ENCODE data around the gene RCAN3. TPM values are rescaled to one million over a fixed set of nuclear protein-coding genes. Genes with fewer than 3 reads are reported as not detected.

The RCAN3 gene
- total RNA-seq, 1 experiment from 2014 or later = 36.7 TPM

DNA sequence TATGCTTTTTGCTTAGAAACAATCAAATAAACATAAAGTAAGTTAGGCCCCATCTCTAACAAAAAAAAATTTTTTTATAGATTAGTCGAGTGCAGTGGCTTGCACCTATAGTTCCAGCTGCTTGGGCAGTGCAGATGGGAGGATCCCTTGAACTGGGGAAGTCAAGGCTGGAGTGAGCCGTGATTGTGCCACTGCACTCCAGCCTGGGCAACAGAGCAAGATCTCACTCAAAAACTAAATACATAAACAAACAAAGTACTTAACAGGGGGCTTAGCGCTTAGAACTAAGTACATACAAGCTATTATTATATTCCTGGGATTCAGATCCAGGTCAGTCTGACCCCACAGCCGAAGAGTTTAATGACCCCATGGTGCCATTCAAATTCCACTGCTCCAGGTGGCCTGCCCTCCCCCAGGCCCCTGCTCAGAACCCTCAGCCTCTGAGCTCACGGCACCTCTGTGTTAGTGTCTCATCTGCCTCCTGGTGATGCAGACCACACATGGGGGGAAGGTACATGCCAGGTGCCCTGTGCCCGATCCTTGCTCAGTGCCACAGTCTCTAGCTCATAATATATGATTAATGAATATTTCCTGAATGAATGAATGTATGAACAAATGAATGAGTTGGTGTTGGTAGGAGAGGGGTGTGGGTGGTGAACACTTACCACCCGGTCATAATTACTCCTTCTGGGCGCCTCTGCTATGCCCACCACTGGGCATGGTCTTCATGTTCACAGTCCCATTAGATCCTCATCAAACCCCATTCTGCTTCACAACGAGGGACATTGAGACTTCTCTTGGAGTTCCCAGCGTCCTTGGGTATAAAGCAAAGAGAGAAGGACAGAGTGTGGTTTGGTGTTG lies 67.9 kb downstream of the RCAN3 start:
- no peak for DNase-seq (ENCODE audit: extremely low read depth, low read depth)

DNA sequence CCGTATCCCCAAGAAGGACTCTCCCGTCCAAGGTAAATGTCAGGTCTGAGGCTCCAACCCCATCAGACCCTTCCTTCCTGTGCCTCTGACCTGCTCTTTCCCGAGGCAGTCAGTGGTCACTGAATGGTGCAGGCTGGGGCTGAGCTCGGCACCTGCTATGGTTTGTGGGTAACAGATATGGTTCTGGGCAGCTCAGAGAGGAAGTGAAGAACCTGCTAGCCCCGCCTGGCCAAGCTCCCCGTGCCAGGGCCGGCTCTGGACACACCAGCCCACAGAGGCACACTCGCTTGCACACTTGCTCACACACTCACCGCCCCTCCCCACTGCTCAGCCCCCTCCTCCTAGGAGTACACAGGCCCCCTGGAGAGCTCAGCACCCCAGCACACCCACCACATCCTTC lies 69.7 kb downstream of the RCAN3 start:
- no peak for DNase-seq (ENCODE audit: extremely low read depth, low read depth)

DNA sequence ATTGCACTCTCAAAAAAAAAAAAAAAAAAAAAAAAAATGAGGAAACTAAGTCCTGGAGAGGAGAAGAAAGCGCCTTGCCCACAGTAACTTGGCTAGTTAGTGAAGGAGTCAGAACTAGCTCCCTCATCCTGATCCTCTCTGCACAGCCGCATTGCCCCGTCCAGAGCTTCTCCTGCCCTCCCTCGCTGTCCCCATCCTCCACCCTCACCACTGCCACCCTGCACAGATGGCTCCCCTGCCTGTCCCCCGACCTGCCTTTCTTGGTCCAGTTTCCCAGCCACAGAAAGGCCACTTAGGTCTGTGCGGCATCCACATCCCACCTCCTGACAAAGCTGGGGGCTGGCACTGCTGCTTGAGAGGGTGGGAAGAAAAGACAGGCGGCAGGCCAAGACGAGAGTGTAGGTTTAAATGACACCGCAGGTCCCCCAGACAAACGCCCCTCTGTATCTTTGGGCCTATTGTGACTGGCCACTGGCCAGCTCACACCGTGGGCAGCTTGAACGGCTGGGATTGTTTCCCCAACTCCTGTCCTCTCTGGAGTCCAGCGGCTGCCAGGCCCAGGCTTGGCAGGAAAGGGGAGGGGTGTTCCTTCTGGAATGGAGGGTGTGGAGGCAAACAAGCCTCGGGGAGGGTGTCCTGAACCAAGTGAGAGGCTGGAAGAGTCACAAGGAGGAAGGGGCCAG lies 73.4 kb downstream of the RCAN3 start:
- no peak for DNase-seq (ENCODE audit: extremely low read depth, low read depth)

DNA sequence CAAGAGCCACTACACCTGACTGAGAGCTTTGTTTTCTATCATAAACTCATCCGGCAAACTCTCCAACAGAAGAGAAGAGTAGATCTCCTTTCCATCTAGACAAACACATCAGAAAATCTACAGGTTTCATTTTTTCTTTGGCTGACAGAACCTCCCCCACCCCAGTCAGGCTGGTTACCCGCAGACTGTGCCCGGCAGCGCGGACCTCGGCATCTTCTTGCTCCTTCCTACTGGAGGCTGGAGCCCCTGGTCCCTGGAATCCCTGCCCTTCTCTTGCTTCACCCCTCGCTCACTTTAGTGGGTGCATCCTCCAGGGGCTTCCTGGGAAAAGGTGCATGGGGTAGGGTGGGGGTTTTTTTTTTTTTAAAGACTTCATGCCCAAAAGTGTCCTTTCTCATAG lies 76.2 kb downstream of the RCAN3 start:
- no peak for DNase-seq (ENCODE audit: extremely low read depth, low read depth)

DNA sequence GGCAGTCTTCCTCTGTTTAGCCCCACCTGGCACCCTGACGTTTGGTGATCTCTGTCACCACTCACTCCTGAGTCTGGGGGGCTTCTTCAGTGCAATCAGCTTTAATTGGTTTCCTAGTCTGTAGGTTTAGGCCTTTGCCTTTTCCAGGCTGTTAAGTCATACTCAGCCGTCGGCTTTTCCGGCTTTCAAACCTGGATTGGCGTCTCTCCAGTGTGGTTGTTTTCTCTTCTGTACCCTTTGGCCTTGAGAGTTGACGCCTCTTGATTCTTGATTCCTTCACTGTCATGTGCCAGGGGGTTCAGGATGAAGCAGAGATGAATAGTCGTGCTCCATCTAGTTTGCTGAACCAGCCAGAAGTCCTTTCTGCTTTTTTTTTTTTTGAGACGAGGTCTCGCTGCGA lies 78.1 kb downstream of the RCAN3 start:
- no peak for DNase-seq (ENCODE audit: extremely low read depth, low read depth)

DNA sequence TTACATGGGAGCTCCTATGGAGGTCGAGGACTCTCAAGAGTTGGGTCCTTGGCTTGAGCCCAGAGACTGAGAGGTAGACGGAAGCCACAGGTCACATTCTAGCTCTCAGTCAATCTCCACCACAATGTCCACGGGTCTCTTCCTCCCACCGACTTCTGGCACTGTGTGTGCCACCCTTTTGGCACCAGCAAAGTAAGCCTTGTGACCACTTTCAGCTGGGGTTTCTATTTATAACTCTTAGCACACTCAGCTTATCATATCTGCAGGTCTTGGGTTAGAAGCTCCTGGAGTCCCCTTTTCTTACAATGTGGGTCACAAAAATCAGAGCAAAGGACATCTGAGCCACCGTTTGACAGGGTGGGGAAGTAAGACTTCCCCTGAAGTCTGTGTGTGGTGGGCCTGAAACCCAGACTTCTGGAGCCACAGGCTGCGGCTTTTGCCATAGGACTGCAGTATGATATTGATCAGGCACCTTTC lies 81.6 kb downstream of the RCAN3 start:
- no peak for DNase-seq (ENCODE audit: extremely low read depth, low read depth)

DNA sequence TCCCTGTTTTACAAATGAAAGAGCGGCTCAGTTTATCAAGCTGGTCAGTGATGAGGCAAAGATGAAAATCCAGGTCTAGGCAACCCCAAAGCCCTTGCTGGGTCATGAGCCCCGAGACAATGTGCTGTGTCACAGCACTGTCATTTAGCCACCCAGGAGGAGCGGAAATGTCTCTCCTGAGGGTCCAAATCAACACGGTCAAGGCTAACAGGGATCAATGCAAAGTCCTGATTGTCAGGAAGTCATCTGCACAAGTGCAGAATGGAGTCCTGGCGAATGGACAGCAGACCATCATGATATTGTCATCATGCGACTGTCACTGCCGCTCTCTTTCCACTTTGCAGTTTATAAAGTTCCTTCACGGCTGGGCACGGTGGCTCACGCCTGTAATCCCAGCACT lies 83.5 kb downstream of the RCAN3 start:
- DNase-seq (ENCODE audit: extremely low read depth, low read depth) = no peak

DNA sequence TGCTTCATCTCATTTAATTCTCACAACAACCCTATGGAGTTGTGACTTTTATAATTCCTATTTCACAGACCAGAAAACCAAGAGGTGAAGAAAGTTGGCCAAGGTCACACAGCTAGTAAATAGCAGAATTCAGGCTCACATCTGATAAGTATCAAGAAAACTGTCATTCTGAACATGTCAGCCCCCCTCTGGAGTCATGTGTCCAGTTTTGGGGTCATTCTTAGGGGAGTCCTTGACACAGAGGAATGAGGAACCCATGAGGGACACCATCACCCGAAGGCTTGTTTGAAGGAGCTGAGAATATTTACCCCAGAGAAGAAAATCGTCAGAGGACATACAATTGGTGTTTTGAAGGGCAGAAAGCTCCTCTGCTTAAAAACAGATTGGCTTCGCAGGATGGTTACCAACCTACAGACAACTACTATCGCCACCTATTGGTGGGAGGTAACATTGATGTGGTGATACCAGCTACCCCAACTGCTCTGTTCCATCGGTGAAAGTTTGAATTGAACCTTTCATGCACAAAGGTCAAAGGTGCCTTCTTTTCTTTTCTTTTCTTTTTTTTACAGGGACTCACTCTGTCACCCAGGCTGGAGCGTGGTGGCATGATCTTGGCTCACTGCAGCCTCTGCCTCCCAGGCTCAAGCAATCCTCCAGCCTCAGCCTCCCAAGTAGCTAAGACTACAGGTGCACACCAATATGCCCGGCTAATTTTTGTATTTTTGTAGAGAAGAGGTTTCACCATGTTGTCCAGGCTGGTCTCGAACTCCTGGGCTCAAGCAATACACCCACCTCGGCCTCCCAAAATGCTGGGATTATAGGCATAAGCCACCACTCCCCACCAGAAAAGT lies 84.6 kb downstream of the RCAN3 start:
- DNase-seq (ENCODE audit: extremely low read depth, low read depth) = peak; percentile 63

DNA sequence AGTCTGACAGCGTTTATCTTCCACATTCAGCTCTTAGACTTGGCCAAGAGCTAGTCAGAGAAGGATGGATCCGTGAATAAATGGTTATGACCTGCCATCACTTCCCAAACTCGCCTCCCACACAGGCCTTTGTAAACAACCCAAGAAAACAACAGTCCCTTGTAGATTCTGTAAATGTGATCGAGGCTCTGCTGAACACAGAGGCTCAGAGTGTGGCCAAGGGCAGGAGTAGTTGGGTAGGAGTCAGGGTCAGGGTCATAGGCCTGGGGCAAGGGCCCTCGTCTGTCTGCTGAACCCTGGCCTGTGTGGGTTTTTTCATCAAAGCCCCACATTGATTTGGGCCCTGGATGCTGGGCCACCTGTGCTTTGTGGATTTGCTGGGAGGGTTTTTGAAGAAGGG lies 85.9 kb downstream of the RCAN3 start:
- no peak for DNase-seq (ENCODE audit: extremely low read depth, low read depth)

DNA sequence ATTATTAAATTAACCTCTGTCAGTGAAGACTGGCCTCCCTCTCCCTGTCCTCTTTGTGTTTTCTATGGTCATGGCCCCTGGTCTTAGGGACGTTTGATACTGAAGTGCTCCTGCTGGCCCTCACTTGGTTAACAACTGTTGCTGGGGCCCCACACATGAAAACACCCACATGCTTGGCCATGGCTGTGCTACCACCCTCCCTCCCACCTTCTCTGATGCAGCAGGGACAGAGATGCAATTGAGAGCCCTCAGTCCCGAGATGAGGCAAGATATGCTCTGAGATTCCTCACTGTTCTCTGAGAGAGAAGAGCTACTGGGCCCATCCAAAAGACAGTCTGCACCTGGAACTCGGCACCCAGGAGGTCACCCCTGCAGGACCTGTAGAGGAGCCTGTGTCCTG lies 86.6 kb downstream of the RCAN3 start:
- DNase-seq (ENCODE audit: extremely low read depth, low read depth) = no peak

Other genes starting within 250 kb of the RCAN3 start
- 3.1 and 3.3 TPM in 2 replicates for gene GRHL3, start 183.5 kb upstream of the RCAN3 start, total RNA-seq (2014; rRNA removed; shearing (Covaris generic))
- 16.9 and 18.4 TPM in 2 replicates for gene STPG1, start 89.1 kb upstream of the RCAN3 start, total RNA-seq (2014; rRNA removed; shearing (Covaris generic))
- gene NIPAL3, start 87.0 kb upstream of the RCAN3 start, total RNA-seq (2014; rRNA removed; shearing (Covaris generic)) = 18.1 and 23.0 TPM in 2 replicates
- 1.3 and 1.6 TPM in 2 replicates for gene NCMAP, start 53.3 kb downstream of the RCAN3 start, total RNA-seq (2014; rRNA removed; shearing (Covaris generic))
- 50.4 and 50.9 TPM in 2 replicates for gene SRRM1, start 140.5 kb downstream of the RCAN3 start, total RNA-seq (2014; rRNA removed; shearing (Covaris generic))
- 170 and 172 TPM in 2 replicates for gene CLIC4, start 242.6 kb downstream of the RCAN3 start, total RNA-seq (2014; rRNA removed; shearing (Covaris generic))

Data from NCI-H460 (cell line).